HepG2 (cell line): Measurements from ENCODE around the gene OGFOD3. TPM values are rescaled to one million over a fixed set of nuclear protein-coding genes. Genes with fewer than 3 reads are reported as not detected.
A peak's percentile ranks its signal among the peaks of the same experiment; 100 is the strongest.

ENCODE experiments used
- ETV5 ChIP-seq: IDR thresholded peaks from 2 replicates; pipeline ENCODE4 v1.6.1; 2018; ENCODE audit warnings: missing biosample characterization, missing genetic modification reagents, inconsistent platforms, borderline replicate concordance
- HHEX ChIP-seq: IDR thresholded peaks from 2 replicates; pipeline ENCODE4 v1.6.1; 2016; ENCODE audit warnings: control low read depth
- HNF4A ChIP-seq: sonication (generic); formaldehyde crosslinking; IDR thresholded peaks from 2 replicates; pipeline ENCODE4 v1.4.0; 2020; ENCODE audit warnings: missing genetic modification reagents
- HNF4G ChIP-seq, 2 experiments: sonication (generic) in 1 of 2; formaldehyde crosslinking in 1 of 2; IDR thresholded peaks; 2 replicates each; pipeline versions ENCODE4 v1.4.0 to v1.6.1; 2011 to 2020; ENCODE audit warnings: borderline replicate concordance in 2 of 2, low read depth in 2 of 2, mild to moderate bottlenecking in 2 of 2, low read length in 1 of 2, missing genetic modification reagents in 1 of 2, moderate library complexity in 1 of 2
- HNRNPUL1 ChIP-seq: fragments of 200-400 bp; formaldehyde crosslinking; IDR thresholded peaks from 2 replicates; pipeline ENCODE4 v1.6.1; 2017; ENCODE audit warnings: low read depth, mild to moderate bottlenecking, low read length, moderate library complexity
- NKX3-1 ChIP-seq: sonication (generic); formaldehyde crosslinking; IDR thresholded peaks from 2 replicates; pipeline ENCODE4 v1.5.0; 2020; ENCODE audit warnings: missing genetic modification reagents
- NR2F2 ChIP-seq: IDR thresholded peaks from 2 replicates; pipeline ENCODE4 v1.6.1; 2012; ENCODE audit warnings: low read depth, inconsistent platforms, borderline replicate concordance
- PCBP1 ChIP-seq: fragments of 200-400 bp; formaldehyde crosslinking; IDR thresholded peaks from 2 replicates; pipeline ENCODE4 v1.6.1; 2017; ENCODE audit warnings: mild to moderate bottlenecking, low read depth, low read length, borderline replicate concordance
- PCBP2 ChIP-seq: fragments of 200-400 bp; formaldehyde crosslinking; optimal IDR thresholded peaks from 2 replicates; pipeline ENCODE3; 2018; ENCODE audit warnings: low read length, low read depth; ENCODE audit not compliant: poor library complexity, severe bottlenecking
- SALL2 ChIP-seq: sonication (generic); formaldehyde crosslinking; IDR thresholded peaks from 2 replicates; pipeline ENCODE4 v1.8.1; 2023; ENCODE audit warnings: mild to moderate bottlenecking, missing genetic modification reagents, inconsistent platforms
- TAF1 ChIP-seq: sonication (generic); formaldehyde crosslinking; IDR thresholded peaks from 2 replicates; pipeline ENCODE4 v1.4.0; 2020; ENCODE audit warnings: missing genetic modification reagents
- WIZ ChIP-seq: sonication (generic); formaldehyde crosslinking; IDR thresholded peaks from 2 replicates; pipeline ENCODE4 v1.5.1; 2020; ENCODE audit warnings: mild to moderate bottlenecking, missing genetic modification reagents
- ZBTB21 ChIP-seq: sonication (generic); formaldehyde crosslinking; IDR thresholded peaks from 2 replicates; pipeline ENCODE4 v1.4.0; 2020; ENCODE audit warnings: missing genetic modification reagents
- ZNF317 ChIP-seq: sonication (generic); formaldehyde crosslinking; IDR thresholded peaks from 2 replicates; pipeline ENCODE4 v1.5.0; 2020; ENCODE audit warnings: mild to moderate bottlenecking, missing genetic modification reagents
- ZNF354B ChIP-seq: sonication (generic); formaldehyde crosslinking; IDR thresholded peaks from 2 replicates; pipeline ENCODE4 v1.8.0; 2022; ENCODE audit warnings: mild to moderate bottlenecking, missing genetic modification reagents
- ZNF484 ChIP-seq: sonication (generic); formaldehyde crosslinking; IDR thresholded peaks from 2 replicates; pipeline ENCODE4 v1.5.1; 2020; ENCODE audit warnings: mild to moderate bottlenecking, low read depth, missing genetic modification reagents, borderline replicate concordance
- ZNF549 ChIP-seq: sonication (generic); formaldehyde crosslinking; IDR thresholded peaks from 2 replicates; pipeline ENCODE4 v1.5.0; 2020; ENCODE audit warnings: missing genetic modification reagents
- ZNF619 ChIP-seq: sonication (generic); formaldehyde crosslinking; IDR thresholded peaks from 2 replicates; pipeline ENCODE4 v1.4.0; 2020; ENCODE audit warnings: mild to moderate bottlenecking, missing genetic modification reagents
- ZNF782 ChIP-seq: sonication (generic); formaldehyde crosslinking; IDR thresholded peaks from 2 replicates; pipeline ENCODE4 v1.4.0; 2020; ENCODE audit warnings: missing genetic modification reagents, mild to moderate bottlenecking, borderline replicate concordance
- ZSCAN31 ChIP-seq: sonication (generic); formaldehyde crosslinking; IDR thresholded peaks from 2 replicates; pipeline ENCODE4 v1.5.0; 2020; ENCODE audit warnings: low read depth, mild to moderate bottlenecking, missing genetic modification reagents
- polyA plus RNA-seq, 8 experiments: library from polyadenylated mRNA; depleted of rRNA in 3 of 8; stranded (reverse) in 7 of 8; unstranded in 1 of 8; fragments of >200 nt; fragmentation: Illumina TruSeq in 4 of 8; extraction: Trizol in 4 of 8; gene quantifications; 2 replicates each; pipeline versions ENCODE4 v1.2.1 to v1.2.3, GENCODE V29; 2011 to 2016; ENCODE audit warnings: low read depth in 4 of 8, missing spikeins in 1 of 8, mixed read lengths in 1 of 8; ENCODE audit not compliant: insufficient read depth in 1 of 8
- total RNA-seq, 5 experiments: library from RNA; depleted of rRNA; stranded (reverse); fragments of >200 nt; fragmentation: Illumina TruSeq; extraction: Trizol; gene quantifications; 2 replicates each; pipeline ENCODE4 v1.2.3, GENCODE V29; 2016; ENCODE audit warnings: low read depth in 1 of 5
- TF ChIP-seq, protein P1 (sequence below): sonication (generic); formaldehyde crosslinking; IDR thresholded peaks from 2 replicates; pipeline ENCODE4 v1.8.0; 2023; ENCODE audit warnings: mild to moderate bottlenecking, missing genetic modification reagents
- TF ChIP-seq, protein P2 (sequence below): IDR thresholded peaks from 2 replicates; pipeline ENCODE4 v1.6.1; 2016; ENCODE audit warnings: control low read depth
- TF ChIP-seq, protein P3 (sequence below): sonication (generic); formaldehyde crosslinking; IDR thresholded peaks from 2 replicates; pipeline ENCODE4 v1.4.0; 2020; ENCODE audit warnings: missing genetic modification reagents, borderline replicate concordance

OGFOD3 gene
- total and polyA plus RNA-seq, 2 of the 13 experiments (the other 11 are each of a cell fraction or from before 2014, with no cell fraction given) = 40.0 to 42.1 TPM

DNA sequence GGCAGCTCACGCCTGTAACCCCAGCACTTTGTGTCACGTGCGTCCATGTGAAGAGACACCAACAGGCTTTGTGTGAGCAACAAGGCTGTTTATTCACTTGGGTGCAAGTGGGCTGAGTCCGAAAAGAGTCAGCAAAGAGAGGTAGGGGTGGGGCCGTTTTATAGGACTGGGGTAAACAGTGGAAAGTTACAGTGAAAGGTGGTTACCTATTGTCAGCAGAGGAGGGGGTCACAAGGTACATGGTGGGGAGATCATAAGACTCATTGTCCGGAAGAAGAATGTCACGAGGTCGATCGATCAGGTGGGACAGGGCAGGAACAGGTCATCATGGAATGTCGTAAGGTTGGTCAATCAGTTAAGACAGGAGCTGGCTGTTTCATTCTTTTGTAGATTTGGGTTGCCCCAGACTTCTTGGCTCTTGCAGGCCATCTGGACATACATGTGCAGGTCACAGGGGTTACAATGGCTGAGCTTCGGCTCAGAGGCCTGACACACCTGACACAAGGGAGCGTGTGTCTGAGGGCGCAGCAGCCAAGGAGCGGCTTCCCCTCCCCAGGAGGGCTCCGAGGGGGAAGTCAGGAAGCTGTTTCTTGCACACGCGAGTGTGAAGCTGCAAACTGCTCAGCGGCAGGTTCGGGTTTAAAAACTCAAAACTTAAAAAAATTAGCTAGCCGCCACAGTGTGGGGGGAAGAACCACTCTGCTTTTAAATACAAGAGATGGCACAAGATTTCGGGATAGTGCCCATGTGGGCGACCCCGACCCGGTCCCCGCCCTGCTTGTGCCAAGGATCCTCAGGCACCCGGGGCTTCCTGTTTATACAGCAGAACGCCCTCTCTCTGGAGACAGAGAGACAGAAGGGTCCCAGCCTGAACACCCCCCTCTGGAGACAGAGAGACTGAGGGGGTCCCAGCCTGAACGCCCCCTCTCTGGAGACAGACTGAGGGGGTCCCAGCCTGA, 71.8 kb downstream of the OGFOD3 start (continued):
- peak; percentile 91 for TF ChIP-seq ZNF317 (CRISPR knock-in tag)
- peak; percentile 100 for TF ChIP-seq ETV5 (CRISPR knock-in tag)
- no peak for TF ChIP-seq PCBP1
- no peak for TF ChIP-seq ZNF549 (CRISPR knock-in tag)
- no peak for TF ChIP-seq ZNF619 (CRISPR knock-in tag)
- TF ChIP-seq PCBP2 = no peak
- peak; percentile 78 for TF ChIP-seq ZSCAN31 (CRISPR knock-in tag)
- TF ChIP-seq, protein P1, sequence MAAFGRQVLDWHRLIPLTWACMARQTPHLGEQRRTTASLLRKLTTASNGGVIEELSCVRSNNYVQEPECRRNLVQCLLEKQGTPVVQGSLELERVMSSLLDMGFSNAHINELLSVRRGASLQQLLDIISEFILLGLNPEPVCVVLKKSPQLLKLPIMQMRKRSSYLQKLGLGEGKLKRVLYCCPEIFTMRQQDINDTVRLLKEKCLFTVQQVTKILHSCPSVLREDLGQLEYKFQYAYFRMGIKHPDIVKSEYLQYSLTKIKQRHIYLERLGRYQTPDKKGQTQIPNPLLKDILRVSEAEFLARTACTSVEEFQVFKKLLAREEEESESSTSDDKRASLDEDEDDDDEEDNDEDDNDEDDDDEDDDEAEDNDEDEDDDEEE (CRISPR knock-in tag) = 0 out of 2 replicates have a peak, but pooled peaks have one; percentile 32
- TF ChIP-seq HHEX = peak; percentile 74
- TF ChIP-seq, protein P2, sequence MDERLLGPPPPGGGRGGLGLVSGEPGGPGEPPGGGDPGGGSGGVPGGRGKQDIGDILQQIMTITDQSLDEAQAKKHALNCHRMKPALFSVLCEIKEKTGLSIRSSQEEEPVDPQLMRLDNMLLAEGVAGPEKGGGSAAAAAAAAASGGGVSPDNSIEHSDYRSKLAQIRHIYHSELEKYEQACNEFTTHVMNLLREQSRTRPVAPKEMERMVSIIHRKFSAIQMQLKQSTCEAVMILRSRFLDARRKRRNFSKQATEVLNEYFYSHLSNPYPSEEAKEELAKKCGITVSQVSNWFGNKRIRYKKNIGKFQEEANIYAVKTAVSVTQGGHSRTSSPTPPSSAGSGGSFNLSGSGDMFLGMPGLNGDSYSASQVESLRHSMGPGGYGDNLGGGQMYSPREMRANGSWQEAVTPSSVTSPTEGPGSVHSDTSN (CRISPR knock-in tag) = peak; percentile 51
- TF ChIP-seq, protein P3, sequence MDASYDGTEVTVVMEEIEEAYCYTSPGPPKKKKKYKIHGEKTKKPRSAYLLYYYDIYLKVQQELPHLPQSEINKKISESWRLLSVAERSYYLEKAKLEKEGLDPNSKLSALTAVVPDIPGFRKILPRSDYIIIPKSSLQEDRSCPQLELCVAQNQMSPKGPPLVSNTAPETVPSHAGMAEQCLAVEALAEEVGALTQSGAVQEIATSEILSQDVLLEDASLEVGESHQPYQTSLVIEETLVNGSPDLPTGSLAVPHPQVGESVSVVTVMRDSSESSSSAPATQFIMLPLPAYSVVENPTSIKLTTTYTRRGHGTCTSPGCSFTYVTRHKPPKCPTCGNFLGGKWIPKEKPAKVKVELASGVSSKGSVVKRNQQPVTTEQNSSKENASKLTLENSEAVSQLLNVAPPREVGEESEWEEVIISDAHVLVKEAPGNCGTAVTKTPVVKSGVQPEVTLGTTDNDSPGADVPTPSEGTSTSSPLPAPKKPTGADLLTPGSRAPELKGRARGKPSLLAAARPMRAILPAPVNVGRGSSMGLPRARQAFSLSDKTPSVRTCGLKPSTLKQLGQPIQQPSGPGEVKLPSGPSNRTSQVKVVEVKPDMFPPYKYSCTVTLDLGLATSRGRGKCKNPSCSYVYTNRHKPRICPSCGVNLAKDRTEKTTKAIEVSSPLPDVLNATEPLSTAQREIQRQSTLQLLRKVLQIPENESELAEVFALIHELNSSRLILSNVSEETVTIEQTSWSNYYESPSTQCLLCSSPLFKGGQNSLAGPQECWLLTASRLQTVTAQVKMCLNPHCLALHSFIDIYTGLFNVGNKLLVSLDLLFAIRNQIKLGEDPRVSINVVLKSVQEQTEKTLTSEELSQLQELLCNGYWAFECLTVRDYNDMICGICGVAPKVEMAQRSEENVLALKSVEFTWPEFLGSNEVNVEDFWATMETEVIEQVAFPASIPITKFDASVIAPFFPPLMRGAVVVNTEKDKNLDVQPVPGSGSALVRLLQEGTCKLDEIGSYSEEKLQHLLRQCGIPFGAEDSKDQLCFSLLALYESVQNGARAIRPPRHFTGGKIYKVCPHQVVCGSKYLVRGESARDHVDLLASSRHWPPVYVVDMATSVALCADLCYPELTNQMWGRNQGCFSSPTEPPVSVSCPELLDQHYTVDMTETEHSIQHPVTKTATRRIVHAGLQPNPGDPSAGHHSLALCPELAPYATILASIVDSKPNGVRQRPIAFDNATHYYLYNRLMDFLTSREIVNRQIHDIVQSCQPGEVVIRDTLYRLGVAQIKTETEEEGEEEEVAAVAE (CRISPR knock-in tag) = peak; percentile 81
- no peak for TF ChIP-seq ZNF484
- peak; percentile 90 for TF ChIP-seq HNF4A (CRISPR knock-in tag)
- no peak for TF ChIP-seq WIZ (CRISPR knock-in tag)
- TF ChIP-seq HNF4G (IDR thresholded peaks at IDR 0.05; ENCODE audit: borderline replicate concordance, low read depth, low read length) = peak; percentile 67; the same call in 1 of the 2 replicates
- TF ChIP-seq HNF4G (CRISPR knock-in tag; IDR thresholded peaks at IDR 0.05; ENCODE audit: borderline replicate concordance, low read depth) = peak; percentile 74; the same call in 1 of the 2 replicates
- TF ChIP-seq NR2F2 = peak; percentile 99
- TF ChIP-seq ZBTB21 (CRISPR knock-in tag) = peak; percentile 77; the same call in 1 of the 2 replicates
- TF ChIP-seq HNRNPUL1 = no peak
- peak; percentile 87 for TF ChIP-seq SALL2 (CRISPR knock-in tag)
- TF ChIP-seq NKX3-1 (CRISPR knock-in tag) = peak; percentile 89
- TF ChIP-seq ZNF782 (CRISPR knock-in tag) = 0 out of 2 replicates have a peak, but pooled peaks have one; percentile 30
- peak; percentile 62 for TF ChIP-seq TAF1 (CRISPR knock-in tag)
- no peak for TF ChIP-seq ZNF354B (CRISPR knock-in tag)
